ENCODE data around the gene GPR17. TPM values are rescaled to one million over a fixed set of nuclear protein-coding genes. Genes with fewer than 3 reads are reported as not detected.

The GPR17 gene
- total RNA-seq, 1 donor from 2014 or later = not detected

- no peak for DNase-seq (ENCODE audit: extremely low read depth, low read depth, low spot score)
Observed at GRCh38 chr2:127681976-127682857, 36.3 kb downstream of the GPR17 start.

DNA sequence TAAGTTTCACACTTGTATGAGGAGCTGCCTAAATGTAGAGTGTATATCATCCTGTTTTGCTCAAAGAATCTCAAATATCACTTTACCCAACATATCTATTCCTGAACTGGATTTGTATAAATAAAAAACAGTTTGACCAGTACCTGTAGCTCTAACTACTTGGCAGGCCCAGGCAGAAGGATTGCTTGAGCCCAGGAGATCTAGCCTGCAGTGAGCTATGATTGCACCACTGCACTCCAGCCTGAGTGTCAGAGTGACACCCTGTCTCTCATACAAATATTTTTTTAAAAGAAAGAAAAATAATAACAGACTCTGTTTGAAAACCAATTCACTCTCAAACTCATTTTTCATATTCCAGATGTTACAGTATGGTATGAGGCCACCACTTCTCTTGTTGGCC is 37.1 kb downstream of the GPR17 start:
- DNase-seq (ENCODE audit: extremely low read depth, low read depth, low spot score) = no peak

GRCh38 chr2:127683757-127684156 is 37.8 kb downstream of the GPR17 start:
- no peak for DNase-seq (ENCODE audit: extremely low read depth, low read depth, low spot score)

DNA sequence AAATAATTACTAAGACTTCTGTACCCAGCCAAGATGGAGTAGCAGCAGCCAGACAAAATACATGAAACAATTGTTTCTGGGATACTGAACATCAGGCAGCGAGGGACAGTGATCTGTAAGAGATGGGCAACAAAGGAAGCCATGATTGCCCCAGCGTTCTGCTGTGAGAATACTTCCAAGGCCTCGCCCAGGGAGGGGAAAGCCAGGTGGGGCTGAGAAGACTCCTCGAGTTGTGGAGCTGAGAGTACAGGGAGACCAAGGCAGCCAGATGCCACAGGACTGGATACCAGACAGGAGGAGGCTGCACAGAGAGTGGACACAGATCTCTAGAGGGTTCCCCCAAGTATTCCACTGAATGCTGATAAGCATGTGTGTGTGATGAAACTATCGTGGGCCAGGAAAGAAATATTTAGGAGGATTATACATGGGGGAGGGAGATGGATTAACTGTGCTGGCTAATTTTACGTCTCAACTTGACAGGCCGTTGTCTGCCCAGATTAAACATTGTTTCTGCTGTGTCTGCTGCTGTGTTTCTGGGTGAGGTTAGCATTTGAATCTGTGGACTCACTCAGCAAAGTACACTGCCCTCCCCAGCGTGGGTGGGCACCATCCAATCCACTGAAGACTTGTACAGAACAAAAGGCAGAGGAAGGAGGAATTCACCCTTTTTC is 39.6 kb downstream of the GPR17 start:
- DNase-seq (ENCODE audit: extremely low read depth, low read depth, low spot score) = no peak

DNA sequence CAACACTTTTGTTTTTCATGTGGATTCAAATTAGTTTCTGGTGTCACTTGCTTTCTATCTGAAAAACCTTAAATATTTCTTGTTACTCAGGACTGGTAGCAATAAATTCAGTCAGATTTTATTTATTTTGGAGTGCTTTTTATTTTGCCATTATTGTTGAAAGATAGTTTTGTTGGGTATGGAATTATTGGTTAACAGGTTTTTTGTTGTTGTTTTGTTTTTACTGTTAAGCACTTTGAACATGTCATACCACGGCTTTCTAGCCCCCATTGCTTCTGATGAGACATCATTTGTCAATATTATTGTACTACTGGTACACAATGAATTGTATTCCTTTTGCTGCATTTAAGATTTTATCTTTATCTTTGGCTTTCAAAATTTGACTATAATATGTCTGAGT is 42.5 kb downstream of the GPR17 start:
- no peak for DNase-seq (ENCODE audit: extremely low read depth, low read depth, low spot score)

GRCh38 chr2:127690696-127691095 is 44.7 kb downstream of the GPR17 start:
- no peak for DNase-seq (ENCODE audit: extremely low read depth, low read depth, low spot score)

DNA sequence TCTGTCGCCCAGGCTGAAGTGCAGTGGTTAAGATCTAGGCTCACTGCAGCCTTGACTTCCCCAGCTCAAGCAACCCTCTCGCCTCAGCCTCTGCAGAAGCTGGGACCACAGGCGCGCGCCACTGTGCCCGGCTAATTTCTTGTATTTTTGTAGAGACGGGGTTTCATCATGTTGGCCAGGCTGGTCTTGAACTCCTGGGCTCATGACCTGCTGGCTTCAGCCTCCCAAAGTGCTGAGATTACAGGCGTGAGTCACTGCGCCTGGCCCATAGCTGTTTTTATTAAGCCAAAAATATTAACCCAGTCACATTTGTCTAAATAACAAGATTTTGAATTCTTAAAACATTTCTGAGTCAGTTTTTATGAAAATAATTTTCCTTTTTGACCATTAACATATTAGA is 49.0 kb downstream of the GPR17 start:
- DNase-seq (ENCODE audit: extremely low read depth, low read depth, low spot score) = no peak

GRCh38 chr2:127695491-127696472 is 49.8 kb downstream of the GPR17 start:
- no peak for DNase-seq (ENCODE audit: extremely low read depth, low read depth, low spot score)

- no peak for DNase-seq (ENCODE audit: extremely low read depth, low read depth, low spot score)
Observed at GRCh38 chr2:127697482-127698180, 51.7 kb downstream of the GPR17 start.

DNA sequence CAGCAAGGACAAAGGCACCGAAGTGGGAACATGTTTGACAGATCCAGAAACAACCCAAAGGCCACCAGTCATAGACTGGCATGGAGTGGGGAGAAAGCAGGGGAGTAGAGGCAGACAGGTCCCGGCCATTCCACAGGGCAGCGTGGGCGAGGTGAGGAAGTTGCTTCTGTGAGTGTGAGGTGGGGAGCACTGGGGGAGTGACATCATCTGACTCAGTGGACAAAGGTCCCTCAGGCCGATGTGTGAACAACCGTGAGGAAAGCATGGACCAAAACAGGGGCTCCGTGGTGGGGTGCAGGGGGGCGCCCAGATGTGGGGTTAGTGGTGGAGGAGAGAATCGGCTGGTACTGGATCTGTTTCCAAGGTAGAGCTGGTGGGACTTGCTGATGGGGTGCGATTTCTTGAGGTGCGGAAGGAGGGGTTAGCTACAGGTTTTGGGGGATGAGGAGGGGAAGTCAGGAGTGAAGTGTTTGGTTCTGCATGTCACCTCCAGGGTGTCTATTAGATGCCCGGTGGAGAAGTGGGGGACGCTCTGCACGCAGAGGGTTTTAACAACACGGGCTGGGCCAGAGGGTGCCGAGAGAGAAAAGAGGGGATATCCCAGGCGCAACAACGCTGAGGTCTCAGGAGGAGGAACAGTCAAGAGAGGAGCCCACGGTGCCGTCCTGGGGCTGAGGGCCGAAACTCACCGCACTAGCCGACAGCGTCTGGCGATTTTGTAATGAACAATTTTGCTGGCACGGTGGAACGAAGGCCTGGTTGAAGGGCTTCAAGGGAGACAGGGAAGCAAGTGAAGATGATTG is 52.8 kb downstream of the GPR17 start:
- no peak for DNase-seq (ENCODE audit: extremely low read depth, low read depth, low spot score)

DNA sequence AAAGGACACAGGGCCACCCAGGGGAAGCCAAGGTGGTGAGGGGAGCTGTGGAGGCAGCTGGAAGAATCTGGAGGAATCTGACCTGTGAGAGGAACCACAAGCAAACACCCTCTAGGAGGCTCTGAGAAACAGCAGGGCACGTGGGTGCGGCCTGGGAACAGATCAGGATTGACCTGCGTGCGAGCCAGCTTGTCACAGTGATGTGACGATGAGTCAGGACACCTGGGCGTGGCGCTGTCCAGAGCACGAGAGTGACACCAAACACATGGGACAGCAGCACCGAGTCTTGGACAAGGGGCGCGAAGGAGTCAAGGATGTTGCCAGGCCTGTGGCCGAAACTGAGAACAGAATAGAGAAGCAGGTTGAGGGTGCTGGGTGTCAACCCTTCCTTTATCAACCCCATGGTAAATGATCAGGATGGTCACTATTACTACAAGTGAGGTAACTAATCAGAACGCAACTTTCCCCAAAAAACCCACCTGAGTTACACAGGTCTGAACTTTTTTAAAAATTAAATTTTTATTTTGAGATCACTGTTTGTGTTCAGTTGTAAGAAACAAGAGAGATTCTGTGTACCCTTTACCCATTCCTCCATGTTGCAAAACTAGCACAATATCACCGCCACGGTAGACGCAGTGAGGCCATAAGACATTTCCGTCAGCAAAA is 54.7 kb downstream of the GPR17 start:
- DNase-seq (ENCODE audit: extremely low read depth, low read depth, low spot score) = no peak

- DNase-seq (ENCODE audit: extremely low read depth, low read depth, low spot score) = no peak
Observed at GRCh38 chr2:127701193-127701650, 55.3 kb downstream of the GPR17 start, which contains the start of gene SFT2D3. SFT2D3 (plus strand) TSS chr2:127701497; CDS start chr2:127701529, 32 bp downstream.

DNA sequence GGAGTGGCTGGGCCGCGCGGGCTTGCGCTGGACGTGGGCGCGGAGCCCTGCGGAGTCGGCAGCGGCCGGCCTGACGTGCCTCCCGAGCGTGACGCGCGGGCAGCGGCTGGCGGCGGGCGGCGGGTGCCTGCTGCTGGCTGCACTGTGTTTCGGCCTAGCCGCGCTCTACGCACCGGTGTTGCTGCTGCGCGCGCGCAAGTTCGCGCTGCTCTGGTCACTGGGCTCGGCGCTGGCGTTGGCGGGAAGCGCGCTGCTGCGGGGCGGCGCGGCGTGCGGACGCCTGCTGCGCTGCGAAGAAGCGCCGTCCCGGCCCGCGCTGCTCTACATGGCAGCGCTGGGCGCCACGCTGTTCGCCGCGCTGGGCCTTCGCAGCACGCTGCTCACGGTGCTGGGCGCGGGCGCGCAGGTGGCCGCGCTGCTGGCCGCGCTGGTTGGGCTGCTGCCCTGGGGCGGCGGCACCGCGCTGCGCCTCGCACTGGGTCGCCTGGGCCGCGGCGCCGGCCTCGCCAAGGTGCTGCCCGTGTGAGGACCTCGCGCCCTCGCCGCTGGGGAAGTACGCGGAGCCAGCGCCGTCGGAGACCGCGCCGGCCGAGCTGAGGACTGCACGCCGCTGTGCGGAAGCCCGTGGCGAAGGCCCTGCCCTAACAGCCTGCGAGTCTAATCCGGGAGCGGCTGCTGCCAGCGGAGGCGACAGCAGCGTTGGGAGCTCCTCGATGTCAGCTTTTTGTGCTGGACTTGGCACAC is 55.9 kb downstream of the GPR17 start:
- DNase-seq (ENCODE audit: extremely low read depth, low read depth, low spot score) = no peak

Other genes starting within 250 kb of the GPR17 start
- not detected in 2 replicates for gene PROC, start 227.7 kb upstream of the GPR17 start, total RNA-seq
- gene IWS1, start 119.7 kb upstream of the GPR17 start, total RNA-seq = 35.3 and 46.2 TPM in 2 replicates
- 0.05 and 1.2 TPM in 2 replicates for gene MYO7B, start 110.5 kb upstream of the GPR17 start, total RNA-seq
- 15.6 and 22.9 TPM in 2 replicates for gene LIMS2, start 29.4 kb downstream of the GPR17 start, total RNA-seq
- 6.7 and 7.3 TPM in 2 replicates for gene SFT2D3, start 55.3 kb downstream of the GPR17 start, total RNA-seq
- 21.7 and 28.2 TPM in 2 replicates for gene WDR33, start 165.0 kb downstream of the GPR17 start, total RNA-seq
- 17.7 and 21.3 TPM in 2 replicates for gene POLR2D, start 212.0 kb downstream of the GPR17 start, total RNA-seq
- 15.5 and 20.7 TPM in 2 replicates for gene AMMECR1L, start 239.8 kb downstream of the GPR17 start, total RNA-seq

All from glomerular endothelial cell (primary cell).